GM19239 (cell line): ENCODE measurements around the gene N4BP3.
A peak's percentile ranks its signal among the peaks of the same experiment; 100 is the strongest.

ENCODE experiments used
- DNase-seq: peaks from one replicate; pipeline ENCODE4 v3.0.0; 2011; ENCODE audit warnings: low spot score; ENCODE audit not compliant: insufficient read length
- FAIRE-seq: peaks from 2 replicates; lab custom pipeline; 2011; peaks lifted over from hg19 to GRCh38; lab: Jason Lieb, UNC

The N4BP3 gene

DNA sequence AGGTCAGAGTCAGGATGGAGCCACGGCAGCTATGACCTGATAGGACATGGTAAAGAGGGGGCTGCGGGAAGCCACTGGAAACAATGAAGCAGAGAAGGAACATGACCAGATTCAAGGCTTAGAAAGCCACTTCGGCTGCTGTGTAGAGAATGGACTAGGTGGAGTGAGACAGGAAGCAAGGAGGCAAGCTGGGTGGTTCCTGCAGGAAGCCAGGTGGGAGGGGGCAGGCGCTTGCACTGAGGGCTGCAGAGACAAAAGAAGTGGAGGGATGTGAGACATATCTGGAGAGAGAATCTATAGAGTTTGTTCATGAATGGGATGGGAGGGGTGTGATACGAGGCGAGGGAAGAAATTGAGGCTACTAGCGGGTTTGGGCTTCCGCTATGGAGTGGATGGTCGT, 19.0 kb upstream of the N4BP3 start:
- no peak for FAIRE-seq
- no peak for DNase-seq

DNA sequence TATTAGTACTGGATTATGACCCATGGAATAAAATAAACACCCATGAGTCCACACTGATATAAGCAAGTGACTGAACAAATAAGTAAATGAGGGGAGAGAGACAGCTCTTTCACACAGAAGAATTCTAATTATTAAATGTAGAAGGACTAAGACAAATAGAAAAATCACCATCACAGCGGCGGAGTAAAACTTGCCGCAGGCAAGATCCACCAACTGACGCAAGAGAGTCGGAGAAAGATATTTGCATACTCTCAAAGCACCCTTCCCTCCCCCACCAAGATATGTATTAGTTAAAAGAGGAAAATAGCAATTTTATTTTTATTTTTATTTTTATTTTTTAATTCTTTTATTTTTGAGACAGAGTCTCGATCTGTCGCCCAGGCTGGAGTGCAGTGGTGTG, 14.6 kb upstream of the N4BP3 start:
- FAIRE-seq (no peak), DNase-seq (no peak)

- FAIRE-seq (no peak), DNase-seq (no peak)
These were observed 9.7 kb upstream of the N4BP3 start for GRCh38 chr5:178103612-178104011.

DNA sequence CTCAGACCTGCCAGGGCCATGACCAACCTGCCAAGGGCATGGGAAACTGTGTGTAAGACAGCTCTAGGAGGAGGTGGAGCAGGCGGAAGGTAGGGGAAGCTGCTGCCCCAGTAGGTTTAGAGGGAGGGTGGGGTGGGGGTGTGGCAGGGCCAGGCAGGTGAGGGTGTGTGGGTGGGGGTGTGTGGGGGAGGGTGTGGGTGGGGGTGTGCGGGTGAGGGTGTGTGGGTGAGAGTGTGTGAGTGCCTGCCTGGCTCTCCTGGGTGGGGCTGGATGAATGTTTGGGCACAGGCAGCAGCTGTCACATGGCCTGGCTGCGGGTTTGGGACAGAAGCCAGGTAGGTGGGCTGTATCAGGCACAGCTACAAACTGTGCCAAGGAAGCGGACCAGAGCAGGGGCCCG, 8.8 kb upstream of the N4BP3 start:
- DNase-seq (no peak), FAIRE-seq (no peak)

DNA sequence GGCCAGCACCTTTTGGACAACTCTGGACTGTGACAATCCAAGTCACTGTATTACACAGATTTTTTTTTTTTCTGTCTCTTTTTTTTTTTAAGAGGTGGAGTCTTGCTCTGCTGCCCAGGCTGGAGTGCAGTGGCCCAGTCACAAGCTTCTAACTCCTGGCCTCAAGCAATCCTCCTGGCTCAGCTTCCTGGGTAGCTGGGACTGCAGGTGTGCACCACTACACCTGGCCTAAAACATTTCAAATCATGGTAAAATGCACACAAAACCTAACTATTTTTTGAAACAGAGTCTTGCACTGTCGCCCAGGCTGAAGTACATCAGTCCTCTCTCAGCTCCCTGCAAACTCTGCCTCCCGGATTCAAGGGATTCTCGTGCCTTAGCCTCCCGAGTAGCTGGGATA, 7.2 kb upstream of the N4BP3 start:
- FAIRE-seq (no peak), DNase-seq (no peak)

DNA sequence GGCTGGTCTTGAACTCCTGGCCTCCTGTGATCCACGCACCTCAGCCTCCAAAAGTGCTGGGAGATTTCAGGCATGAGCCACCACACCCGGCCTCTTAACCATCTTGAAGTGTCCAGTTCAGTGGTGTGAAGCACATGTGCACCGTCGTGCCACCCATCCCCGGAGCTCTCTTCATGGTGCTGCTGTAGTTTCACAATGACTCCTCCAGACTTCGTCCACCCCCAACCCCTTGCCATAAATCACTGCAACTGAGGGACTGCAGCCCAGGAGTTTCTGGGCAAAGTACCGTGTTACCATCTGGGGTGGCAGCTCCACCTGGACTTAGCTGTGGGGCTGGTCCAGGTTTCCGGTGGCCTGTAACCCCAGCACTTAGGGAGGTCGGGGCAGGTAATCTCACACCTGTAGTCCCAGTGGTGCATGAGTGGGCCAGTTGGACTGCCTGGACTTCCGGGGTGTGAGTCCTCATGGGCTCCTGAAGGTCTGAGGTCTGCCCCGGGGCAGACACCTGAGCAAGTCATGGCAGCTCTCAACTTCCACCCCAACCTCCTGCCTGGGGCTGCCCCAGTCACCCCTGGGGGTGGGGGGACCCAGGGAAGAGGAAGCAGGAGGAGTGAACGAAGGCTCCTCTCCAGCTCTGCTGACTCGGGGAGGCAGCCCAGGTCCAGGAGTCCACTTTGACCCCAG, 6.6 kb upstream of the N4BP3 start:
- DNase-seq: no peak
- FAIRE-seq: no peak

GRCh38 chr5:178107756-178108310, 5.5 kb upstream of the N4BP3 start:
- no peak for FAIRE-seq
- DNase-seq: no peak

DNA sequence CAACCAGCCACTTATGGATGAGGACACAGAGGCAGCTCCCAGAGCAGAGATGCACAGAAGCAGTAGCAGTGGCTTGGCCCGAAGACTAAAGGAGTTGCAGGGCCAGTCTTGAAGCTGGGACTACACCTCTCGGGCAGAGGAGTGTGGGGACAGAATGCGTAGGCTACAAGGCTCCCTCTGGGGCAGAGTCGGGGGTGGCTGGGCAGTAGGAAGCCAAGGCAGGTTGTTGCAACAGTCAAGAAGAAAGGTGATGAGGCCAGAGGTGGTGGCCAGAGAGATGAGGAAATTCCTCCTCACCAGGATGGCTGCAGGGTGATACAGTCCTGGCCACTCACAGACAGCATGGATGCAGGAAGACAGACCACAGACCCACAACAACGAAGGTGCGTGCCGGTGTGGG, 4.9 kb upstream of the N4BP3 start:
- DNase-seq: no peak
- FAIRE-seq: no peak

DNA sequence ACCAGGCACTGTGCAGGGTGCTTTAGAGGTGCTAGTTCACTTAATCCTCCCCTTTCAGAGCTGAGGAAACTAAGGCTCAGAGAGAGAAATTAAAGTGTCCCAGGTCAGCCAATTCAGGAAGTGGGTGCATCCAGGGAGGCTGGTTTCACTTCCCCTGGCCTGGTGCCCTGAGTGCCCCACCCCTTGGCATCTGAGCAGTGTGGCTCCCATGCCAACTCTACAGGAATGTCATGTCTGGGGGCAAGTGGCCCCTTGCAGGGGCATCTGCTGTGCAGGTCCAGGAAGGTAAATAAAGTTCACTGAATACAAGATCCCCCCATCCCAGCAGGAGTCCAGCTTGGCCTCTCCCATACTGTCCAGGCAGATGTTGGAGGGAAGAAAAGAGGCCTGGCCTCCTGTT, 4.4 kb upstream of the N4BP3 start:
- FAIRE-seq (no peak), DNase-seq (no peak)

- FAIRE-seq (no peak), DNase-seq (no peak)
These were observed 2.8 kb upstream of the N4BP3 start for GRCh38 chr5:178110511-178110910.

DNA sequence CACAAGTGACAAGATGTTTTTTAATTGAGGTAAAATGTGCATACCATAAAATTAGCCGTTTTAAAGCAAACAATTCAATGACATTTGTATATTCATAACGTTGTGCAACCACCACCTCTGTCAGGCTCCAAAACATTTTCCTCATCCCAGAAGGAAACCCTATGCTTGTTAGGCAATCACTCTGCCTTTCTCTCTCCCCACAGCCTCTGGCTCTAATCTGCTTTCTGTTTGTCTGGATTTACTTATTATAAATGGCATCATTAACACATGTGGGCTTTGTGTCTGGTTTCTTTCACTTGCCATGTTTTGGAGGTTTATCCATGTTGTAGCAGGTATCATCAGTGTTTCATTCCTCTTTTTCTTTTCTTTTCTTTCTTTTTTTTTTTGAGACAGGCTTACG, 1.4 kb upstream of the N4BP3 start:
- FAIRE-seq: no peak
- no peak for DNase-seq

DNA sequence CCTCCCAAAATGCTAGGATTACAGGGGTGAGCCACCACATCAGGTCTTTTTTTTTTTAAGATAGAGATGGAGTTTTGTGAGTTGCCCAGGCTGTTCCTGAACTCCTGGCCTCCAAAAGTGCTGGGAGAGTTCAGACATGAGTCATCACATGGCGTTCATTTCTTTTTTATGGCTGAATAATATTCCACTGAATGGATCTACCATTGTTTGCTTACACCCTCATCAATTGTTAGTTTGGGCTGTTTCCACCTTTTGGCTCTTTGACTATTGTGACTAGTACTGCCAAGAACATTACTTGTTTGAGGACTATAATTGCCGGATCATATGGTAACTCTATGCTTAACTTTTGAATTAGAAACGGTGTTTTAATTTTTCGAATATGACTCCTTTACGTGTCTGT, 787 bp upstream of the N4BP3 start:
- DNase-seq (no peak), FAIRE-seq (no peak)

GRCh38 chr5:178113841-178114324, 551 bp downstream of the N4BP3 start:
- DNase-seq (no peak), FAIRE-seq (no peak)

DNA sequence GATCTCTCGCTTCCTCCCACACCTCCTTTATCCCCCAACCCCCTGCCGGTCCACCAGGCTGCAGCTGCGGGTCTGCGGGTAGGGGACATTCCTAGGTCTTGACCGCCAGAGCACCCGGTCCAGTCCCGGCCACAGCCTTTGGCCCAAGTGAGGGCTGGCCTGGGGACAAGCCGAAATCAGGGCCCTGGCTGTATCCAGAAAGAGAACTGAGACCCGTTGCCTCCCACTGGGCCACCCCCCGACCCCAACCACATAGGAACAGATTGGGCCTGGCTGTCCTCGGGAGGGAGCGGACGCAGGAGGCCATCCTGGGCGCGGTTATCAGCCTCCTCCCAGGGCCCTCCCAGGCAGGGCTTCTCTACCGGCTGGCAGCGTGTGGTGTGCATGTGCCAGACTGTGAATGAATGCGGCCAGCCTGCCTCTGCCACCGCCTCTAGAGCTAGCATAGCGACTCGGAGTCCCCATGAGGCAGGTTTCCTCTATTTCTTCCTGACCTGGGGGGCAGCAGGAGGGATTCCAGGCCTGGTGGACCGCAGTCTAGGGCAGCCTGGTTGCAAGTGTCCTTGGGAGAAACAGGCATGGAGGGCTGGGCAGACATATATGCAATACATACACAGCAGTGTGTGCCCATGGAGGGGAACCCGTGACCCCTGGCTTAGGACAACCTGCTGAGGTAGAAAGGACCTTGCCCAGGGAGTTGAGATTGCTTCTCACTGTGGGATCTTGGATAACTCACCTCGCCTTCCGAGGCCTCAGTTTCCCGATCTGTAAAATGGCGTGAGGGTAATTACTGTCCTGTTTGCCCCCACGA, 1.2 kb downstream of the N4BP3 start:
- FAIRE-seq (peak; percentile 33), DNase-seq (no peak)

- DNase-seq (no peak), FAIRE-seq (peak; percentile 86)
These were observed 1.9 kb downstream of the N4BP3 start for GRCh38 chr5:178115136-178115813.

DNA sequence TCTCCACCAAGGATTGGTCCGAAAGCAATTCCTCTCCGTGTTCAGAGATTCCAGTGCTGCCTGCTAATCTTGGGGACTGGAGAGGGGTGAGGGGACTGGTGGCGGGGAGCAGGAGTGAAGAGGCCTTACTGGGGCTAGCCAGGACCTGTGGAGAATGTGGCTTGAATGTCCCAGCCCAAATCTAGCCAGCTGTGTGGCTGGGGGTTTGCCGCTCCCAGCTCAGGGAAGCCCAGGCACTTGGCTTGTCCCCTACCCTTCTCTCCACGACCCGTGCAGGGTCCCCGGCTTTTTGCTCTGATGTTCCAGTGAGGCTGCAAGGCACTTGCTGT, 2.4 kb downstream of the N4BP3 start:
- no peak for DNase-seq
- FAIRE-seq: no peak

DNA sequence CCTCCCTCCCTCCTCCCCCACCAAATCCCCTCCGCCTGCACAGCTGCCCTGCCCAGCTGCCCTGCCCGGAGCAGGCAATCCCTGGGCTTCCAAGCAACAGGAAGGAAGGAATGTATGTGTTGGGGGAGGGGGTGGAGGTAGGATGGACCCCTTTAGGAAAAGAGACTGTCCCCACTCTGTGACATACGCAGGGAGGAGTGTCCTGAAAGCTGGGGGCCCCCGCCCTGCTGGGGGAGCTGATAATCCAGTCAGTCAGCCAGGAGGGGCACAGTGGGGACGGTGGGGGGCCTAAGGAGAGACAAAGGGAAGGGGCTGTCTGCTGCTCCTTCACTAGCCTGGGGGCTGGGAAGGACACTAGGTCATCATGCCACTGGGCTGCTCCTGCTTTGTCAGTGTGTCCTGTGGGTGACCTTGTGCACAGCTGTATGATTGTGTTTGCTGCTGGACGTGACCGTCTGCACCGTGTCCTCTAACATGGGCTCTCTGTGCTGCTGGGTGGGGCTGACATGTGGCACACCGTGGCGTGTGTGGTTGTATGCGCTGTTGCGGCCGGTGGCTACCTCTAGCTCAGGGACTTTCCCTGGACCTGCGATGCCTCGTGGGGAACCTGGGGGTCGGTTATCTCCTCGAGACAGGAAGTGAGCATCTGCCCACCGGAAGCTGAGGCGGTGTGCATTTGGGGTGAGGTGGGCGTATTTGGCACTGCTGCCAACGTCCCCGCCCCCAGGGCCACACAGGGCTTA, 3.0 kb downstream of the N4BP3 start:
- DNase-seq (no peak), FAIRE-seq (peak; percentile 95)

DNA sequence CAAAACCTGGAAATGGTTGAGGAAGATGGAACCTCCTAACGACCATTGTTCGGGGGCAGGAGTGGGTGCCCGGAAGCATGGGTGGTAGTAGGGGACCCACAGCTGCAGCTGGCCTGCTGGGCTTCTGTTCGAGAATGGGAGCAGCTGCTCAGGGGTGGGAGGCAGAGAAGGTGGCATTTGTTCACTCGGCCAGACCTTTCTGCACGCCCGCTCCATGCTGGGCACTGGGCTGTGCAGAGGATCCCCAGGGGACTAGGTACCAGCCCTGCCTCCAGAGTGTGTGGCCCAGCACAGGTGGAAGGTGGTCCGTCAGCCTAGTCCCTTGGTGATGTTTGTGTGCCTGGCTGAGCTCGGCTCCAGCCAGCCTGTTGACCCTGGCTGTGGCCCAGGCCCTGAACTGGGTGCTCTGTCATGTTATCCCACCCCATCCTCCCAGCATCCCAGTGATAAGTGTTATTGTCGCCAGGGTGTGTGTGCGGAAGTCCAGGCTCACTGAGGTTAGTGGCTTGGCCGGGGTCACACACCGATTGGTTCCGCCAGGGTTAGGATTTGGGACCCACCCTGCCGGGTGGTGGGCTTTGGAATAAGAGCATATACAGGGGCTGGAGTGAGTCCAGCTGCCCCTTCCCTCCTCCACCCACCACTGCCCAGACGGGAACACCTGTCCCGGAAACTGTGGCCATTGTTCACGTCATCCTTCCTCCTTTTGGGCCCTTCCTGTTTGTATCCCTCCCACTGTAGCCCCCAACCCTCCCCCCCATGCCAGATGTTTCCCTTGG, 4.8 kb downstream of the N4BP3 start:
- FAIRE-seq (peak; percentile 90), DNase-seq (no peak)

DNA sequence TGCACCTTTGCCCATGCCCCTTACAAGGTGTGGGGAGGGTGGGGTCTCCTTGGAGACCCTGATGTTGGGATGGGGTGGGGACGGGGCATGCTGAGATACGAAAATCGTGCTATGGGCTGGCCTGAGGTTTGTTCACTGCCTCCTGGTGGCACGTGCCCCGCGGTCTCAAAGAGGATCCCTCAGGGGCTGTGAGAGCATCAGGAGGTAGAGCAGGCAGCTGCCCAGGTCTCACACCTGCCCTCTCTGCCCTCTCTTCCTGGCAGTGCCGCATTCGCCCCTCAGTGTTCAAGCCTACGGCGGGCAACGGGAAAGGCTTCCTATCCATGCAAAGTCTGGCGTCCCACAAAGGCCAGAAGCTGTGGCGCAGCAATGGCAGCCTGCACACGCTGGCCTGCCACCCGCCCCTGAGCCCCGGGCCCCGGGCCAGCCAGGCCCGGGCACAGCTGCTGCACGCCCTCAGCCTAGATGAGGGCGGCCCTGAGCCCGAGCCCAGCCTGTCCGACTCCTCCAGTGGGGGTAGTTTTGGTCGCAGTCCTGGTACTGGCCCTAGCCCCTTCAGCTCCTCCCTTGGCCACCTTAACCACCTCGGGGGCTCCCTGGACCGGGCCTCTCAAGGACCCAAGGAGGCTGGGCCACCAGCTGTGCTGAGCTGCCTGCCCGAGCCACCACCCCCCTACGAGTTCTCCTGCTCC, 6.7 kb downstream of the N4BP3 start:
- no peak for DNase-seq
- FAIRE-seq: no peak
